Activated T-helper 1 cell treated with anti-CD3 and anti-CD28 coated beads, Interleukin-12 subunit alpha, Interleukin-12 subunit beta, Interleukin-2, Interleukin-4 antibody, amounts not matched to agents 30 ng/mL and 10 ng/mL and 1 ng/mL, durations not matched to agents 14 hours and 24 hours and 36 hours (primary cell): ENCODE measurements around the gene ZNF805. TPM values are rescaled to one million over a fixed set of nuclear protein-coding genes. Genes with fewer than 3 reads are reported as not detected.
"Not testable (repeated sequence)": the region's sequence is repeated elsewhere in the genome, so short reads cannot be mapped to it uniquely, and the experiment has no call there.

Source experiments
- DNase-seq: peaks from one replicate; pipeline ENCODE4 v3.0.0; 2021; ENCODE audit warnings: low spot score
- H3K27ac Mint-ChIP-seq: one replicate; pipeline ENCODE4 v1.8.0; 2021; ENCODE audit warnings: mild to moderate bottlenecking, mixed read lengths
- H3K27me3 Mint-ChIP-seq: one replicate; pipeline ENCODE4 v1.8.0; 2022; ENCODE audit warnings: mild to moderate bottlenecking, moderate library complexity, mixed read lengths; ENCODE audit not compliant: insufficient read depth
- H3K36me3 Mint-ChIP-seq: one replicate; pipeline ENCODE4 v1.8.0; 2021; ENCODE audit warnings: low read depth, mixed read lengths
- H3K4me1 Mint-ChIP-seq: one replicate; pipeline ENCODE4 v1.8.0; 2021; ENCODE audit warnings: low read depth, mixed read lengths
- H3K4me3 Mint-ChIP-seq: one replicate; pipeline ENCODE4 v1.8.0; 2021; ENCODE audit warnings: mild to moderate bottlenecking, moderate library complexity, mixed read lengths
- H3K9me3 Mint-ChIP-seq: one replicate; pipeline ENCODE4 v1.8.0; 2021; ENCODE audit warnings: mixed read lengths
- intact Hi-C: fragments of 100-400 bp; cut with micrococcal nuclease; formaldehyde crosslinking; loops from one replicate; pipeline ENCODE4 v1.15.1; 2024
- total RNA-seq: library from RNA; stranded (reverse); gene quantifications from 2 replicates; pipeline ENCODE4 v1.2.3, GENCODE V29; 2022

ZNF805 gene
- 6.9 and 8.4 TPM in 2 replicates for total RNA-seq

- H3K4me1 Mint-ChIP-seq, result peaks cover 14% of the 10 kb centered on the region
- H3K4me3 Mint-ChIP-seq, result peak within 1 kb of the TSS; percentile 92
- peak within 1 kb of the TSS; percentile 97 for H3K27ac Mint-ChIP-seq
- no peaks in the 10 kb centered on the region for H3K27me3 Mint-ChIP-seq
- DNase-seq, result peak; percentile 93
- peaks cover 13% of the 10 kb centered on the region for H3K9me3 Mint-ChIP-seq
- peaks cover 23% of the 10 kb centered on the region for H3K36me3 Mint-ChIP-seq
- intact Hi-C loops, result loop anchor here (1.0 to 2.0 kb wide), 12 partner anchors 40 to 506 kb away; partner anchors contain the start of genes TRAPPC2B, ZNF17, ZNF264 and ZNF304
Observed at GRCh38 chr19:57240311-57241090, at the start of gene ZNF805. TSS of gene ZNF805 (plus strand) at chr19:57240632. CDS start at chr19:57240892, 260 bp downstream.

- Mint-ChIP-seq H3K4me1 (peaks cover 24% of the 10 kb centered on the region), H3K4me3 (peak within 1 kb of the TSS; percentile 94), H3K27me3 (no peaks in the 10 kb centered on the region), H3K27ac (peak within 1 kb of the TSS; percentile 85), H3K9me3 (peaks cover 46% of the 10 kb centered on the region), H3K36me3 (peaks cover 55% of the 10 kb centered on the region)
- DNase-seq, result peak; percentile 86
- intact Hi-C loops, result loop anchor here (1.0 to 5.0 kb wide), 9 partner anchors 21 to 441 kb away; partner anchors contain the start of genes TRAPPC2B, ZNF211, ZNF419 and ZNF460
Observed at GRCh38 chr19:57191141-57192076, 49.0 kb upstream of the ZNF805 start, which contains the start of gene ZNF264. TSS of gene ZNF264 (plus strand) at chr19:57191500. CDS start at chr19:57191914, 414 bp downstream.

- peaks cover 50% of the 10 kb centered on the region for H3K9me3 Mint-ChIP-seq
- DNase-seq, result no peak
- peak overlapping the region; percentile 85 for H3K27ac Mint-ChIP-seq
- H3K4me3 Mint-ChIP-seq, result peak overlapping the region; percentile 94
- intact Hi-C loops, result loop anchor here (1.0 to 5.0 kb wide), 3 partner anchors 22 to 440 kb away; partner anchors contain the start of genes ZNF211 and ZNF419
- H3K4me1 Mint-ChIP-seq, result peaks cover 24% of the 10 kb centered on the region
- no peaks in the 10 kb centered on the region for H3K27me3 Mint-ChIP-seq
- peaks cover 61% of the 10 kb centered on the region for H3K36me3 Mint-ChIP-seq
Observed at GRCh38 chr19:57192077-57192420, 48.4 kb upstream of the ZNF805 start.

GRCh38 chr19:57192993-57193392 lies 47.4 kb upstream of the ZNF805 start:
- H3K27ac Mint-ChIP-seq, result peak overlapping the region; percentile 62
- intact Hi-C loops, result loop anchor here (1.0 to 5.0 kb wide), 3 partner anchors 23 to 439 kb away; partner anchors contain the start of genes ZNF211 and ZNF419
- H3K9me3 Mint-ChIP-seq, result peaks cover 42% of the 10 kb centered on the region
- peaks cover 71% of the 10 kb centered on the region for H3K36me3 Mint-ChIP-seq
- peaks cover 24% of the 10 kb centered on the region for H3K4me1 Mint-ChIP-seq
- peak overlapping the region; percentile 94 for H3K4me3 Mint-ChIP-seq
- no peak for DNase-seq
- H3K27me3 Mint-ChIP-seq, result no peaks in the 10 kb centered on the region

- H3K4me3 Mint-ChIP-seq, intact Hi-C loops: not testable (repeated sequence)
Observed at GRCh38 chr19:57197874-57198273, 42.6 kb upstream of the ZNF805 start.

GRCh38 chr19:57202160-57202559 lies 38.3 kb upstream of the ZNF805 start:
- no peak for DNase-seq
- intact Hi-C loops, result no loop called here
- H3K9me3 Mint-ChIP-seq, result peaks cover 45% of the 10 kb centered on the region
- H3K4me1 Mint-ChIP-seq, result no peaks in the 10 kb centered on the region
- peaks cover 78% of the 10 kb centered on the region for H3K36me3 Mint-ChIP-seq
- H3K4me3 Mint-ChIP-seq, result no peak overlapping the region
- no peak overlapping the region for H3K27ac Mint-ChIP-seq
- H3K27me3 Mint-ChIP-seq, result no peaks in the 10 kb centered on the region

More at GRCh38 chr19:57197874-57198273, 42.6 kb upstream of the ZNF805 start:
- H3K36me3 Mint-ChIP-seq, result peaks cover 90% of the 10 kb centered on the region
- H3K27ac Mint-ChIP-seq, H3K4me1 Mint-ChIP-seq, H3K27me3 Mint-ChIP-seq, DNase-seq: not testable (repeated sequence)
- peaks cover 47% of the 10 kb centered on the region for H3K9me3 Mint-ChIP-seq

- peaks cover 66% of the 10 kb centered on the region for H3K36me3 Mint-ChIP-seq
- no peaks in the 10 kb centered on the region for H3K4me1 Mint-ChIP-seq
- H3K9me3 Mint-ChIP-seq, result peaks cover 59% of the 10 kb centered on the region
- no peak overlapping the region for H3K27ac Mint-ChIP-seq
- H3K4me3 Mint-ChIP-seq, result no peak overlapping the region
- H3K27me3 Mint-ChIP-seq, result no peaks in the 10 kb centered on the region
- no peak for DNase-seq
- intact Hi-C loops, result no loop called here
Observed at GRCh38 chr19:57210381-57210780, 30.1 kb upstream of the ZNF805 start.

- Mint-ChIP-seq H3K4me1 (no peaks in the 10 kb centered on the region), H3K9me3 (peaks cover 71% of the 10 kb centered on the region), H3K4me3 (no peak overlapping the region), H3K27ac (no peak overlapping the region), H3K36me3 (peaks cover 63% of the 10 kb centered on the region), H3K27me3 (no peaks in the 10 kb centered on the region)
- DNase-seq, result no peak
- intact Hi-C loops, result no loop called here
Observed at GRCh38 chr19:57212109-57212508, 28.3 kb upstream of the ZNF805 start.

- no peak for DNase-seq
- no peaks in the 10 kb centered on the region for H3K27me3 Mint-ChIP-seq
- H3K9me3 Mint-ChIP-seq, result peaks cover 48% of the 10 kb centered on the region
- H3K4me3 Mint-ChIP-seq, result no peak overlapping the region
- H3K4me1 Mint-ChIP-seq, result no peaks in the 10 kb centered on the region
- H3K36me3 Mint-ChIP-seq, result peaks cover under 1% of the 10 kb centered on the region
- no peak overlapping the region for H3K27ac Mint-ChIP-seq
- intact Hi-C loops, result no loop called here
Observed at GRCh38 chr19:57227502-57227901, 12.9 kb upstream of the ZNF805 start.

- no peak for DNase-seq
- Mint-ChIP-seq H3K4me1 (no peaks in the 10 kb centered on the region), H3K4me3 (no peak overlapping the region), H3K27me3 (no peaks in the 10 kb centered on the region), H3K27ac (no peak overlapping the region), H3K36me3 (no peaks in the 10 kb centered on the region), H3K9me3 (peaks cover 23% of the 10 kb centered on the region)
- intact Hi-C loops, result no loop called here
Observed at GRCh38 chr19:57231686-57232085, 8.7 kb upstream of the ZNF805 start.

- H3K36me3 Mint-ChIP-seq, result no peaks in the 10 kb centered on the region
- H3K27me3 Mint-ChIP-seq, result no peaks in the 10 kb centered on the region
- no peak overlapping the region for H3K4me3 Mint-ChIP-seq
- H3K27ac Mint-ChIP-seq, result no peak overlapping the region
- no peaks in the 10 kb centered on the region for H3K4me1 Mint-ChIP-seq
- H3K9me3 Mint-ChIP-seq, result peaks cover 14% of the 10 kb centered on the region
- intact Hi-C loops, result no loop called here
- no peak for DNase-seq
Observed at GRCh38 chr19:57233207-57233606, 7.2 kb upstream of the ZNF805 start.

- intact Hi-C loops, result loop anchor here (1.0 to 2.0 kb wide), 12 partner anchors 40 to 507 kb away; partner anchors contain the start of genes TRAPPC2B, ZNF17, ZNF264 and ZNF304
- Mint-ChIP-seq H3K27me3 (no peaks in the 10 kb centered on the region), H3K9me3 (peaks cover 10% of the 10 kb centered on the region), H3K36me3 (peaks cover 20% of the 10 kb centered on the region), H3K27ac (peak overlapping the region; percentile 97), H3K4me1 (peaks cover 14% of the 10 kb centered on the region), H3K4me3 (peak overlapping the region; percentile 92)
- no peak for DNase-seq
Observed at GRCh38 chr19:57239982-57240310, 486 bp upstream of the ZNF805 start.
